ENCODE measurements around the gene STAG3. TPM values are rescaled to one million over a fixed set of nuclear protein-coding genes. Genes with fewer than 3 reads are reported as not detected.

Gene STAG3
- total RNA-seq, 1 donor from 2014 or later = 0.36 TPM

- Histone ChIP-seq H3K4me1 (ENCODE audit: insufficient read depth, low read length) (peaks cover 3% of the 10 kb centered on the region), H3K9me3 (ENCODE audit: insufficient read depth, low read depth, low read length) (no peaks in the 10 kb centered on the region), H3K36me3 (ENCODE audit: insufficient read depth, low read length) (no peaks in the 10 kb centered on the region), H3K4me3 (ENCODE audit: insufficient read depth, low read depth, low read length) (no peak overlapping the region), H3K27ac (ENCODE audit: low read depth, low read length) (no peak overlapping the region), H2AFZ (ENCODE audit: low read depth, low read length) (no peak overlapping the region), H4K20me1 (ENCODE audit: insufficient read depth, low read length) (peaks cover 3% of the 10 kb centered on the region), H3K4me2 (ENCODE audit: low read length) (no peak overlapping the region), H3K79me2 (ENCODE audit: insufficient read depth, low read length) (peaks cover 17% of the 10 kb centered on the region), H3K9ac (ENCODE audit: low read length) (no peak overlapping the region), H3K27me3 (ENCODE audit: insufficient read depth, low read length) (no peaks in the 10 kb centered on the region)
- FAIRE-seq (no peak), DNase-seq (ENCODE audit: low read depth) (no peak)
- Mint-ChIP-seq H3K9me3 (ENCODE audit: unreplicated experiment) (no peaks in the 10 kb centered on the region), H3K4me1 (ENCODE audit: low read depth, unreplicated experiment) (peaks cover 2% of the 10 kb centered on the region), H3K4me3 (ENCODE audit: unreplicated experiment) (no peak overlapping the region), H3K27ac (ENCODE audit: unreplicated experiment) (no peak overlapping the region), H3K36me3 (ENCODE audit: low read depth, unreplicated experiment) (no peaks in the 10 kb centered on the region), H3K27me3 (ENCODE audit: low read depth, unreplicated experiment) (no peaks in the 10 kb centered on the region)
- no peak for TF ChIP-seq EZH2 (IDR thresholded peaks at IDR 0.05; ENCODE audit: insufficient read depth, low read length)
- TF ChIP-seq, protein P1, sequence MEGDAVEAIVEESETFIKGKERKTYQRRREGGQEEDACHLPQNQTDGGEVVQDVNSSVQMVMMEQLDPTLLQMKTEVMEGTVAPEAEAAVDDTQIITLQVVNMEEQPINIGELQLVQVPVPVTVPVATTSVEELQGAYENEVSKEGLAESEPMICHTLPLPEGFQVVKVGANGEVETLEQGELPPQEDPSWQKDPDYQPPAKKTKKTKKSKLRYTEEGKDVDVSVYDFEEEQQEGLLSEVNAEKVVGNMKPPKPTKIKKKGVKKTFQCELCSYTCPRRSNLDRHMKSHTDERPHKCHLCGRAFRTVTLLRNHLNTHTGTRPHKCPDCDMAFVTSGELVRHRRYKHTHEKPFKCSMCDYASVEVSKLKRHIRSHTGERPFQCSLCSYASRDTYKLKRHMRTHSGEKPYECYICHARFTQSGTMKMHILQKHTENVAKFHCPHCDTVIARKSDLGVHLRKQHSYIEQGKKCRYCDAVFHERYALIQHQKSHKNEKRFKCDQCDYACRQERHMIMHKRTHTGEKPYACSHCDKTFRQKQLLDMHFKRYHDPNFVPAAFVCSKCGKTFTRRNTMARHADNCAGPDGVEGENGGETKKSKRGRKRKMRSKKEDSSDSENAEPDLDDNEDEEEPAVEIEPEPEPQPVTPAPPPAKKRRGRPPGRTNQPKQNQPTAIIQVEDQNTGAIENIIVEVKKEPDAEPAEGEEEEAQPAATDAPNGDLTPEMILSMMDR (IDR thresholded peaks at IDR 0.05; ENCODE audit: insufficient read depth, low read depth, low read length) = no peak
Observed at GRCh38 chr7:100147278-100147677, 30.4 kb upstream of the STAG3 start.

DNA sequence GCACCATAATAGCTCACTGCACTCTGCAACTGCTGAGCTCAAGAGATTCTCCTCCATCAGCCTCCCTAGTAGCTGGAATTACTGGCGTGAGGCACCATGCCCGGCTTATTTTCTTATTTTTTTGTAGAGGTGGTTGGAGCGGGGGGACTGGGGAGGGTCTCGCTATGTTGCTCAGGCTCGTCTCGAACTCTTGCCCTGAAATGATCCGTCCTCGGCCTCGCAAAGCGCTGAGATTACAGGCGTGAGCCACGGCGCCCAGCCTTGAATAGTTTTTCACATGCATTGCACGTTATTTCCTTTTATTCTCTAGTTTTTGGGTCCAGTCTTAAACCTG, 29.5 kb upstream of the STAG3 start:
- H3K27me3 ChIP-seq (ENCODE audit: insufficient read depth, low read length) = no peaks in the 10 kb centered on the region
- no peak for FAIRE-seq
- Mint-ChIP-seq H3K36me3 (ENCODE audit: low read depth, unreplicated experiment) (peaks cover 3% of the 10 kb centered on the region), H3K27me3 (ENCODE audit: low read depth, unreplicated experiment) (no peaks in the 10 kb centered on the region), H3K27ac (ENCODE audit: unreplicated experiment) (peak overlapping the region; percentile 86), H3K4me1 (ENCODE audit: low read depth, unreplicated experiment) (no peaks in the 10 kb centered on the region), H3K4me3 (ENCODE audit: unreplicated experiment) (peak overlapping the region; percentile 98), H3K9me3 (ENCODE audit: unreplicated experiment) (no peaks in the 10 kb centered on the region)
- peak overlapping the region; percentile 99 for H3K4me2 ChIP-seq (ENCODE audit: low read length)
- peak overlapping the region; percentile 34 for H3K27ac ChIP-seq (ENCODE audit: low read depth, low read length)
- peak overlapping the region; percentile 88 for H2AFZ ChIP-seq (ENCODE audit: low read depth, low read length)
- H3K79me2 ChIP-seq (ENCODE audit: insufficient read depth, low read length) = peaks cover 17% of the 10 kb centered on the region
- no peak for DNase-seq (ENCODE audit: low read depth)
- TF ChIP-seq, protein P1 (IDR thresholded peaks at IDR 0.05; ENCODE audit: insufficient read depth, low read depth, low read length) = no peak
- TF ChIP-seq EZH2 (IDR thresholded peaks at IDR 0.05; ENCODE audit: insufficient read depth, low read length) = no peak
- peak overlapping the region; percentile 46 for H3K4me3 ChIP-seq (ENCODE audit: insufficient read depth, low read depth, low read length)
- H3K9me3 ChIP-seq (ENCODE audit: insufficient read depth, low read depth, low read length) = no peaks in the 10 kb centered on the region
- no peaks in the 10 kb centered on the region for H3K36me3 ChIP-seq (ENCODE audit: insufficient read depth, low read length)
- H4K20me1 ChIP-seq (ENCODE audit: insufficient read depth, low read length) = peaks cover 8% of the 10 kb centered on the region
- peak overlapping the region; percentile 61 for H3K9ac ChIP-seq (ENCODE audit: low read length)
- peaks cover 3% of the 10 kb centered on the region for H3K4me1 ChIP-seq (ENCODE audit: insufficient read depth, low read length)

DNA sequence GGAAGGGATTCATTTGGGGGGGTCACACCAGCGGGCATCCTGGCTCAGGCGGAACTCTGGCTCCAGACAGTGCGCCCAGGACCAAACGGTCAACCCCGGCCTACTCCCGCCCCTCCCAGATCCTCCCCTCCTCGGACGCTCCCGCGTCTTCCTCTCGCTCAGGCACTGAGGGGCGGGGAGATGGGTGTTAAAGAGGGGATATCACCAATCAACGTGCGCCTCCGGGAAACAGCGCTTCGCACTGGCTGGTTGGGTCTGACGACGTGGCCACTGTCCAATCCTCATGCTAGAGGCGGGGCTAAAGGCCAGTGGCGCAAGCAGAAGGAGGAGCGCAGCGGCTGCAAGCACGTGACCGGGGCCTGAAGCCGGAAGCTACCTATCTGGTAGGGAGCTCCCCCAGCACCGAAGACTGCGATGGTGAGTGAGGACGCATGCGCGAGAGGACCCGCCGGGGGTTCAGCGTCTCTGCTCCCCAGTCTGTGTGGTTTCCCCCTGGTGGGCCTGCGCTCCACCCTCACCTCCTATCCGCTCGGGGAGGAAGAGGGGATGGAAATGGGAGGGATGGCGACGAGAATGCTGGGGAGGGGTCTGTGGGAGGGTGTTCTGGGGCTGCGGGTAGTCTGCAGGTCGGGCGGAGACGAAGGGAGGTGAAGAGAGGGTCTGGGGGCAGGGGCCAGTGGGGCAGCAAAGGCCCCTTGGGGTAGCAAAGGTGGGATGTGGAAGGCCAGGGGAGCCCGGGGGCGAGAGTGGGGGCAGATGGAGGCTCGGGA, 29.0 kb upstream of the STAG3 start, which contains the start of gene LAMTOR4:
Gene LAMTOR4 (plus strand): TSS at position 360 of the 770 bp plus-strand sequence. CDS start 55 bp downstream, at position 415.
- Histone ChIP-seq H4K20me1 (ENCODE audit: insufficient read depth, low read length) (peaks cover 12% of the 10 kb centered on the region), H3K27ac (ENCODE audit: low read depth, low read length) (peak within 1 kb of the TSS; percentile 60), H3K79me2 (ENCODE audit: insufficient read depth, low read length) (peaks cover 17% of the 10 kb centered on the region), H3K36me3 (ENCODE audit: insufficient read depth, low read length) (no peaks in the 10 kb centered on the region), H3K4me2 (ENCODE audit: low read length) (peak within 1 kb of the TSS; percentile 99), H3K4me3 (ENCODE audit: insufficient read depth, low read depth, low read length) (peak within 1 kb of the TSS; percentile 88), H3K9ac (ENCODE audit: low read length) (peak within 1 kb of the TSS; percentile 96), H3K9me3 (ENCODE audit: insufficient read depth, low read depth, low read length) (no peaks in the 10 kb centered on the region), H3K27me3 (ENCODE audit: insufficient read depth, low read length) (no peaks in the 10 kb centered on the region), H2AFZ (ENCODE audit: low read depth, low read length) (peak within 1 kb of the TSS; percentile 88), H3K4me1 (ENCODE audit: insufficient read depth, low read length) (peaks cover 3% of the 10 kb centered on the region)
- Mint-ChIP-seq H3K27ac (ENCODE audit: unreplicated experiment) (peak within 1 kb of the TSS; percentile 86), H3K4me3 (ENCODE audit: unreplicated experiment) (peak within 1 kb of the TSS; percentile 98), H3K36me3 (ENCODE audit: low read depth, unreplicated experiment) (peaks cover 6% of the 10 kb centered on the region), H3K4me1 (ENCODE audit: low read depth, unreplicated experiment) (no peaks in the 10 kb centered on the region), H3K9me3 (ENCODE audit: unreplicated experiment) (no peaks in the 10 kb centered on the region), H3K27me3 (ENCODE audit: low read depth, unreplicated experiment) (no peaks in the 10 kb centered on the region)
- peak; percentile 97 for DNase-seq (ENCODE audit: low read depth)
- FAIRE-seq = peak; percentile 64
- TF ChIP-seq, protein P1 (IDR thresholded peaks at IDR 0.05; ENCODE audit: insufficient read depth, low read depth, low read length) = no peak
- TF ChIP-seq EZH2 (IDR thresholded peaks at IDR 0.05; ENCODE audit: insufficient read depth, low read length) = no peak

All from astrocyte (in vitro differentiated cells and primary cell).